CD1c-positive myeloid dendritic cell (primary cell): ENCODE results near the gene KRT9.
"Not testable (repeated sequence)": the region's sequence is repeated elsewhere in the genome, so short reads cannot be mapped to it uniquely, and the experiment has no call there.

Source experiments
- DNase-seq: peaks from one replicate; pipeline ENCODE4 v3.0.0-alpha.2; 2016; ENCODE audit errors: extremely low spot score

KRT9 gene

DNA sequence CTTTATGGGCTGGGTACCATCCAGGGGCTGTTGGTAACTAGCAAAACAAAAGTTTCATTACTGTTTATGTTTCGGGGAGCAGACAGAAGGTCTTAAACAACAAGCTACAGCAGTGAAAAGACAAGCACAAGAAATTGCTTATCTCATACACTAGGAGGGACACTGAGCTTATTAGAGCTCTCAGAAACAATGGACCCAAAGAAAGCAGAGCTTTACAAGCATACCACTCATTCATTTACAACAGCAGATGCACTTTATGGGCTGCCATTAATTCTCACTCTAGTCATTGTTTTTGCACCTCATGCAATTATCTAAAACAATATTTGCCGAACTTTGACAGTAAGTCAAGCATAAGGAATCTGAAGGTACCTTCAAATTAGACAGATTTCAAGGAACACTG, 30.7 kb upstream of the KRT9 start:
- DNase-seq = no peak

DNA sequence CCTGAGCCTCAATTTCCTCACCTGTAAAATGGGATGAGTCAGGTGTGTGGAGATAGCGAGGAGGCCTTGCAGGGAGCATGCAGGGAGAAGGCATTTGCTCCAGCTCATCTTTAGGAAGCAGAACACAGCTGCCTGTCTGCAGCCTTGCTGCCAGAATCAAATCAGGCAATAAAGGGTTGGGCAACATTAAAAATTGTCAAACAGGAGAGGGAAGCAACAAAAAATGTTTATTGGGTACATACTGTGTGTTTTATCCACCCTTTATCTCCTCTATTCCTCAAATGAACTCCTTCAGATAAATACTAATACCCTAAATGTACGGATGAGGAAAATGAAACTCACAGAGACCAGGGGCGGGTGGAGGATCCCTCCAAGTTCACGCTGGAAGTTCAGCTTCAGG, 28.5 kb upstream of the KRT9 start:
- no peak for DNase-seq

DNA sequence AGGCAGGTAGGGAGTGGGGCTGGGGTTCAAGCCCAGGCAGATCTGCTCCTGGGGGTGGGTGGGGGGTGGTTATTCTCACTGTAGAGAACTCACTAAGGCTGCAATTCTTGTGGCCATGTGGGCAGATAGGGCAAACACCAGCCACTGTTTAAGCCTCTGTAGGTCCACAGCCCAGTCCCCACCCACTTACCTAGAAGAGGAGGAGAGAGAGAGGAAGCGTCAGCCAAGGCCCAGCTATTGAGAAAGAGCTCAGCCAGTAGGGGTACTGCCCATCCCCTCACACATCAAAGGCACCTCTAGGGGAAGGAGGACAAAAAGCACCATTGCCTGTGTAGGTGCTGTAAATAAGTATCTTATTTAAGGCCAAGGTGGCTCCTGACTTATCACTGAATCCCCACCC, 27.8 kb upstream of the KRT9 start:
- no peak for DNase-seq

GRCh38 chr17:41595585-41595984, 23.7 kb upstream of the KRT9 start:
- no peak for DNase-seq

DNA sequence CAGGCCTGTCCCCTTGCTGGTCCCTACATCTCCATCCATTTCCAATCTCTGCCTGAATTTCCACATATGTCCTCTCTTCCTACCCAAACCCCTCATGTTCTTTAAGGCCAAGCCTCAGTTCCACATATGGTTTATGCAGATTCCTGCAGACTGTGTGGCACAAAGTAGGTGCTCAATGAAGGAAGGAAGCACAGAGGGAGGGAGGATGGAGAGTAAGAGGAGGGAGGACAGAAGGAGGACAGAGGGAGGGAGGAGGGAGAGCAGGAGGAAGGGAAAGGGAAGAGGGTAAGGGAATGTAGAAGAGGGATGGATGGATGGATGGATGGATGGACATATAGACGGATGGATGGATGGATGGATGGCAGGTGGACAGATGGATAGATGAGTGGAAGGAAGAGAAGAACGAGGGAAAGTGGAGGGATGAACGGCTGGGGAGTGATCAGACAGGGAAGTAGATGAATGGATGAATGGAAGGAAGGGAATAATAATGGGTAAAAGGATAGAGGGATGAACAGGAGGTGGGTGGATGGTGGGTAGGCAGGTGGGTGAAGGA, 22.6 kb upstream of the KRT9 start:
- no peak for DNase-seq

- DNase-seq = no peak
These were observed 21.6 kb upstream of the KRT9 start for GRCh38 chr17:41593306-41593981.

GRCh38 chr17:41592601-41593305, 20.9 kb upstream of the KRT9 start:
- no peak for DNase-seq

DNA sequence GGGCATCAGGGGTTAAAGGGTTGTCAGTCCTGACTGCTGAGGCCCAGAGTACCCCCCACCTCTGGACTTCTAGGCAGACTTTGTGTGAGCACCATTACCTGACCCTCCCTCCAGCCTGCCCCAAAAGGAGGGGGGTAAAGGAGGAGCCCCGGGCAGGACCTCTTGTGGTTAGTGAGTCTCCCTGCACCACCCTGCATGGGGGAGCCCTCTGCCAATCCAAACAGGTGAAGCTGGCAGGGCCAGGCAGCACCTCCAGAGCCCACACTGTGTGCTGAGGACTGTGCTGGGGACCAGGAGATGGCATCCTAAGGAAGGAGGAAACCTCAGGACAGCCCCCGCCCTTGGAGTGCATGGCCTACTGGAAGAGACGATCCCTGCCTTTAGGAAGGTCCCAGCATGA, 17.4 kb upstream of the KRT9 start:
- DNase-seq = no peak

GRCh38 chr17:41588126-41588810, 16.4 kb upstream of the KRT9 start:
- DNase-seq = no peak

GRCh38 chr17:41586863-41587495, 15.1 kb upstream of the KRT9 start, which contains the start of gene KRT14:
Gene KRT14, minus strand, starts transcription at chr17:41586895. Its CDS starts 61 bp downstream, at chr17:41586834.
- no peak for DNase-seq

- no peak for DNase-seq
These were observed 13.6 kb upstream of the KRT9 start for GRCh38 chr17:41585301-41586056.

GRCh38 chr17:41584331-41584927, 12.6 kb upstream of the KRT9 start:
- not testable (repeated sequence) for DNase-seq

DNA sequence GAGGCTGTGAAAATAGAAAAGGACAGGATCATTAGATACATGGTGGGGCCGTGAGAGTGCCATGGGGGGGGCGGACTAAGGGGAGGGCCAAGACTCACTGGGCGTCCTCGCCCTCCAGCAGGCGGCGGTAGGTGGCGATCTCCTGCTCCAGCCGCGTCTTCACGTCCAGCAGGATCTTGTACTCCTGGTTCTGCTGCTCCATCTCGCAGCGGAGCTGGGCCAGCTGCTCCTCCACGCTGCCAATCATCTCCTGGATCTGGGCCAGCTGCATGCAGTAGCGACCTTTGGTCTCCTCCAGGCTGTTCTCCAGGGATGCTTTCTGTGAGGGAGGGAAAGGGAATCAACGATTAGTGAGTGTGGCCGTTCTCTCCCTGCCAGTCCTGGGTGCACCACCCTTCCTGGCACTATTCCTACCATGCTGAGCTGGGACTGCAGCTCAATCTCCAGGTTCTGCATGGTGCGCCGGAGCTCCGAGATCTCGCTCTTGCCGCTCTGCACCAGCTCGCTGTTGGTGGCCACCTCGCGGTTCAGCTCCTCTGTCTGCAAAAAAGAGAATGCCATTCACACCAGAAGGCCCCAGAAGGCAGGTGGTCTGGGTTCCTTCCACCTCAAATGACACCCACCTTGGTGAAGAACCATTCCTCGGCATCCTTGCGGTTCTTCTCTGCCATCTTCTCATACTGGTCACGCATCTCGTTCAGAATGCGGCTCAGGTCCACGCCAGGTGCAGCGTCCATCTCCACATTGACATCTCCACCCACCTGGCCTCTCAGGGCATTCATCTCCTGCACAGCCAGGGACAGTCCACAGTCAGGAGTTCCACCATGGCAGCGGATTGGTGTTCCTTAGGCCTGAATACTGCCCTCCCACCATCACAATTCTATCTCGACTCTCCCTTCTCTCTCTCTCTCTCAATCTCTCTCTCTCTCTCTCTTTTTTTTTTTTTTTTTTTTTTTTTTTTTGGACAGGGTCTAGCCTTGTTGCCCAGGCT, 11.6 kb upstream of the KRT9 start:
- no peak for DNase-seq

- DNase-seq = not testable (repeated sequence)
These were observed 10.5 kb upstream of the KRT9 start for GRCh38 chr17:41582061-41582968.

DNA sequence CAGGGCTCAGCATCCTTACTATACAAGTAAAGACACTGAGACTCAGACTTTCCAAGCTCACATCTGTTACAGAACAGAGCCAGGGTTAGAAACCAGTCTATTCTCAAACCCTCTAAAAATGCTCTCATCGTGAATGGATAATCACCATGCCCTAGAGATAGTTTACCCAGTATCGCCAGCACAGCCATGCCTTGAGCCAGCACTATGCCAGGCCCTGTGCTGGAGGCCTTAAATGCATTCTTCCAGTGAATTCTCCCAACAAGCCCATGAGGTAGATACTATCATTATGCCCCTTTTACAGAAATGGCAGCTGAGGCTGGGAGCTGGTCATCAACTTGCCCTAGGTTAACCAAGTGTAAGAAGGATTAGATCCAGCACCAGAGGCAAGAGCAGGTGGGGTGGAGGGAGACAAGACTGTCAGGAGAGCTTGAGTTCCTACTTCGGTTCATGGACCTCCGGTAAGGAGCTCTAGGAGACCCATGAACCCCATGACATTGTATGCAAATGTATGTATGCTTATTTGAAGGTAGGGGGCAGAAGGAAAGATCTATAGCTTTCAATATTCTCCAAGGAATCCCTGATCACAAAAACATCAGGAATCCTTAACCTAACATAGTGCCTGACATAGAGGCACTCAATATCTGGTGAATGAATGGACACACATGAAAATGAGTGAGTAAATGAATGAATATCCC, 9.7 kb upstream of the KRT9 start:
- no peak for DNase-seq

- DNase-seq = no peak
These were observed 9.0 kb upstream of the KRT9 start for GRCh38 chr17:41580687-41581365.

GRCh38 chr17:41580244-41580575, 8.4 kb upstream of the KRT9 start:
- DNase-seq = no peak
